GM18951 (cell line): ENCODE measurements around the gene LIAS.

Experiments
- POLR2A ChIP-seq: IDR thresholded peaks from 4 replicates; pipeline ENCODE4 v1.6.1; 2011; ENCODE audit warnings: mild to moderate bottlenecking; ENCODE audit not compliant: insufficient read length, insufficient read depth; ENCODE audit errors: extremely low read depth
- in situ Hi-C: fragments of 300-500 bp; cut with MboI; formaldehyde crosslinking; loops from one replicate; pipeline ENCODE4 v1.12.0; 2022; ENCODE audit warnings: low sequenced_read_pairs, mixed read lengths, inconsistent platforms; ENCODE audit not compliant: unreplicated experiment

Gene LIAS

GRCh38 chr4:39518484-39518883 lies 59.6 kb downstream of the LIAS start:
- TF ChIP-seq POLR2A: no peak
- in situ Hi-C loops: no loop called here

- TF ChIP-seq POLR2A: no peak
- in situ Hi-C loops: no loop called here
Measured at GRCh38 chr4:39521253-39521919, 62.5 kb downstream of the LIAS start.

GRCh38 chr4:39522068-39522467 lies 63.2 kb downstream of the LIAS start:
- in situ Hi-C loops: no loop called here
- no peak for TF ChIP-seq POLR2A

GRCh38 chr4:39524161-39524957 lies 65.5 kb downstream of the LIAS start:
- no peak for TF ChIP-seq POLR2A
- in situ Hi-C loops: no loop called here

- no peak for TF ChIP-seq POLR2A
- in situ Hi-C loops: no loop called here
Measured at GRCh38 chr4:39525822-39526690, 67.2 kb downstream of the LIAS start.

- TF ChIP-seq POLR2A: no peak
- in situ Hi-C loops: no loop called here
Measured at GRCh38 chr4:39526765-39527295, 68.0 kb downstream of the LIAS start.

GRCh38 chr4:39527296-39528060 lies 68.6 kb downstream of the LIAS start, which contains the start of gene UGDH:
TSS of gene UGDH (minus strand) at chr4:39527439. CDS start at chr4:39521512, 5,927 bp downstream.
- in situ Hi-C loops: no loop called here
- TF ChIP-seq POLR2A: peak; percentile 77

- in situ Hi-C loops: no loop called here
- TF ChIP-seq POLR2A: no peak
Measured at GRCh38 chr4:39528061-39528465, 69.2 kb downstream of the LIAS start.
